RWPE1 (cell line): ENCODE data around the gene SLITRK4.

Experiments
- CTCF ChIA-PET: fragments of 350-600 bp; sonication (Branson Sonifier 250); formaldehyde crosslinking; extraction: SDS; loops from one replicate; lab custom pipeline; 2021; lab: Yijun Ruan, JAX
- POLR2A ChIA-PET: fragments of 400-600 bp; formaldehyde crosslinking; extraction: SDS; loops from one replicate; lab custom pipeline; 2020; ENCODE audit warnings: antibody characterized with exemption; ENCODE audit not compliant: low non-redundant PET; lab: Yijun Ruan, JAX
- DNase-seq: peaks from one replicate; pipeline ENCODE4 v3.0.0; 2012; ENCODE audit warnings: low spot score
- H3K27ac ChIP-seq: fragments of 450-650 bp; 2 replicates; pipeline ENCODE4 v1.5.1; 2017
- TF ChIP-seq, protein P1 (sequence below): fragments of 450-650 bp; conservative IDR thresholded peaks from 2 replicates; pipeline ENCODE4 v1.5.1; 2017; ENCODE audit warnings: low read depth, mild to moderate bottlenecking

SLITRK4 gene

DNA sequence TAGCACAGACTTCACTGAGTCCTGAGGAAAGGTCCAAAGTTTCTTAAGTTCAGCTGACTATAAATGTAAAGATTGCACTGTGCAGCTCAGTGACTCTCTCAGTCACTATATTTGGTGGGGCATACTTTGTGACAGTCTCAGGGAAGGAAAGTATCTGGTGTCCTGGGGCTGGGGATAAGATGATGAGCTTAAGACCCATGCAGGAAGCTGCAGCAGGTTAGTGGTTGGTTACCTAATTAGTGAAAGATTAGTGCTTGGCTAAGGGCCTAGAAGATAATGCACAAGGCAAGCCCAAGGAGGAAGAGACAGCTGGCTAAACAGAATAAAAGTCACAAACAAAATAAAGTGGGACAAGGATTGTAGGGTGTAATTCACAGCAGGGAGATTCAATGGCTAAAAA lies 25.4 kb upstream of the SLITRK4 start:
- POLR2A ChIA-PET: no interaction called here
- no peak overlapping the region for H3K27ac ChIP-seq
- CTCF ChIA-PET: no interaction called here
- TF ChIP-seq, protein P1, sequence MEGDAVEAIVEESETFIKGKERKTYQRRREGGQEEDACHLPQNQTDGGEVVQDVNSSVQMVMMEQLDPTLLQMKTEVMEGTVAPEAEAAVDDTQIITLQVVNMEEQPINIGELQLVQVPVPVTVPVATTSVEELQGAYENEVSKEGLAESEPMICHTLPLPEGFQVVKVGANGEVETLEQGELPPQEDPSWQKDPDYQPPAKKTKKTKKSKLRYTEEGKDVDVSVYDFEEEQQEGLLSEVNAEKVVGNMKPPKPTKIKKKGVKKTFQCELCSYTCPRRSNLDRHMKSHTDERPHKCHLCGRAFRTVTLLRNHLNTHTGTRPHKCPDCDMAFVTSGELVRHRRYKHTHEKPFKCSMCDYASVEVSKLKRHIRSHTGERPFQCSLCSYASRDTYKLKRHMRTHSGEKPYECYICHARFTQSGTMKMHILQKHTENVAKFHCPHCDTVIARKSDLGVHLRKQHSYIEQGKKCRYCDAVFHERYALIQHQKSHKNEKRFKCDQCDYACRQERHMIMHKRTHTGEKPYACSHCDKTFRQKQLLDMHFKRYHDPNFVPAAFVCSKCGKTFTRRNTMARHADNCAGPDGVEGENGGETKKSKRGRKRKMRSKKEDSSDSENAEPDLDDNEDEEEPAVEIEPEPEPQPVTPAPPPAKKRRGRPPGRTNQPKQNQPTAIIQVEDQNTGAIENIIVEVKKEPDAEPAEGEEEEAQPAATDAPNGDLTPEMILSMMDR: no peak
- DNase-seq: no peak

DNA sequence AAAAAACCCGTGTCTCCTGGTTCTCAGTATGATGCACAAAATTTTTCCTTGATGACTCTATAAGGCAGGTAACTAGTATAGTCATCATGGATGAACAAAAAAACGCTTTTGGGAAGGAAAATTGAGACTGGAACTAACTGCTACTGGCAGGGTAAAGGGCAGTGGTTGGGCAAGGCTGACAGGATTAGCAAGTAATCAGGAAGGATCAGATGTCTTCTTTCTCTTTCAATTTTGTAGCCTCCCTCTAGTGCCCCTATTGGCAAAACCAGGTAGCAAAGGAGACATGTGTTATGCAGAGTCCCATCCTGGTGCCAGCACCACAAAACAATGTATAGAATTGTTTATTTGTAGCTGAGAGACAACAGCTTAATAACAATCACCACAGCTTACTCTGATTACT lies 12.8 kb upstream of the SLITRK4 start:
- TF ChIP-seq, protein P1: no peak
- ChIA-PET CTCF (interaction anchor here (0.6 kb wide), 1 partner anchor 161 kb away, joined by 7 read pairs; no protein-coding TSS in a partner anchor), POLR2A (no interaction called here)
- DNase-seq: no peak
- no peak overlapping the region for H3K27ac ChIP-seq

DNA sequence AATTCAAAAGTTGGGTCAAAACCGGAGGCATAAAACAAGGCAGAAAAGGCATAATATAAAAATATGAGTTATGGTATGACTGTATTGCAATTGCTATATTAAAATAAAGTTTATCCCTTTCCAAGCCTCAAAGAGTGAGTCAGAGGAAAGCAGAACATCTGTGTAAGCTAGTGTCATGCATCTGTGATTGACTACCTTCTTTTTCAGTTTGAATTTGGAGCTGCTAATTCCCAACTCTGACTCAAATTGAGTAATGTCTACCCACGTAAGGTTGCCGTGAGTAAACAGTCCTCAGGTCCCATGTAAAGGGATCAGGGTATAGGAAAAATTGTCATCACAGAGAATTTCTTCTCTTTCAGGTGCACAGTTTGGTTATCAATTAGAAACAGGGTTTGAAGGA lies 6.5 kb upstream of the SLITRK4 start:
- POLR2A ChIA-PET: no interaction called here
- H3K27ac ChIP-seq: no peak overlapping the region
- TF ChIP-seq, protein P1: no peak
- DNase-seq: no peak
- CTCF ChIA-PET: no interaction called here

DNA sequence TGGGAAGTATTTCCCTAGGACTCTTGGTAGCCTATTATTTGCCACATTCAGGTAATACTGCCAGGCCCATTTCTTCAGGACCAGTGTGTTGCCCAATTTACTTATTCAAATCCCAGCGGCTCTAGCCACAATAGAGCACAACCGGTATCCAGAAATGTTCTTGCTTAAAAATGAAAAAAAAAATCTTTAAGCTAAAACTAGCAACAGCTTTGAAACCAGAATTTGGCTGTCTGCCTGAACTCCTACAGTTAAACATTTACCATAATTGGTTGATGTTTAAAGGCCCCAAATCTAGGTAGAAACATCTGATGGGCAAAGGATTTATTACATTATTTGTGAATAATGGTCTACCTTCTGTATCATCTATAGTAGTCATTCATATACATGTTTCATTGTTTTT lies 930 bp upstream of the SLITRK4 start:
- ChIA-PET POLR2A (no interaction called here), CTCF (no interaction called here)
- H3K27ac ChIP-seq: no peak overlapping the region
- DNase-seq: no peak
- TF ChIP-seq, protein P1: no peak

DNA sequence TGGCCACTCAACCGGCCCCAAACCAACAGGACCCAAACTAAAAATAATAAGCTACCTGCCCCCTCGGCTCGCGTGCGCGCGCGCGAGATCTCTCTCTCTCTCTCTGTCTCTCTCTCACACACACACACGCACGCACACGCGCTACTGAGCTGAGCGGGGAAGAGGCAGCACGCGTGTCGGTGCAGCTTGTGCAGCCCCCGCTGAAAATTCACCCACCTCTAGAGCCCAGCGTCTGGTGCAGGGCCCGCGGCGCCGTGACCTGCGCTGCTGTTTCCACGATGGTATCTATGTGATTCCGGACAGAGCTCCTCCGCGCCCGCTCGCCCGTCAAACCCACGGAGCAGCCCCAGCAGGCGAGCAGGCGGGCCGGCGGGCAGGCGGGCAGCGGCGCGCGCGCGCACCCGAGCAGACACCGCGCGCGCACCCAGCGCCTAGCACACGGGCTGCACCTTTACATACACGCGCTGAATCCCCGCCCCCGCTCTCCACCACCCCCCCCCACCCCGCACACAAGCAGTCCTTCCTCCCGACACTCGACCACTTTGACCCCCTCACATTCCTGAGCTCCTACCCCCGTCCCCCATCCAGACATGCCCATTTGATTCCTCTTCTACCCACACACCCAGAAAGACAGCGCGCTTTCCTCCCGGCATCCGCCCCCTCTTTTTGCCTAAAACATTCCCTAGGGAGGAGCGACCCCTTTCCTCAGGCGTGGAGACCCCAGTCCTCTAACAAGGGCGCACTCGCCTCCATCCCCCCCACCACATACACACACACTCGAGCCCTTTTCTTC lies 1.0 kb downstream of the SLITRK4 start:
- no peak overlapping the region for H3K27ac ChIP-seq
- CTCF ChIA-PET: no interaction called here
- POLR2A ChIA-PET: no interaction called here
- DNase-seq: no peak
- TF ChIP-seq, protein P1: no peak

DNA sequence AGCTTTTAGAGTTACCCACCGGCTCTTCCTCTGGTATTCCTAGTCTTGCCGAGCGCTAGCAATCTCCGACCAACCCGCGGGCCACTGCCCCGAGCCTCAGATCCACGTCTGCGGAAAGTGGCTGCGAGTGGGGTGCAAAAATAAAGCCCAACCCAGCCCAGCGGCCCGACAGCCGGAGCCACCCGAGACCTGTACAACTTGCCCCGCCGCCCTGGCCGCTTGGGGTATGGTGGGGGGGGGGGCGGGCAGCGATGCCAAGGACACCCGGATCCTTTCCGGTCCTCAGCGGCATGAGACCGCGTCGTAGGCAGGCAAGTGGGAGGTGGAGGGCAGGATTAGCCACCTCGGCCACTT lies 1.6 kb downstream of the SLITRK4 start:
- ChIA-PET CTCF (no interaction called here), POLR2A (no interaction called here)
- no peak for DNase-seq
- TF ChIP-seq, protein P1: no peak
- peak overlapping the region; percentile 16; the same call in 1 of the 2 replicates for H3K27ac ChIP-seq
